Left lung (tissue), 10 donors: ENCODE data around the gene DYRK2. TPM values are rescaled to one million over a fixed set of nuclear protein-coding genes. Genes with fewer than 3 reads are reported as not detected.

Source experiments
- ATAC-seq: fragments of 200-7000 bp; cut with Tn5 transposase; one replicate; pipeline ENCODE4 v1.9.1; 2020; ENCODE audit warnings: moderate library complexity
- DNase-seq, 4 donors: peaks; one replicate each; pipeline ENCODE4 v3.0.0-alpha.2; 2013 to 2020
- H3K27ac ChIP-seq, 2 donors: fragments of 200-600 bp; sonication (generic) in 1 of 2; one replicate each; pipeline versions ENCODE4 v1.5.0 to v1.8.0; 2020 to 2021
- H3K27me3 ChIP-seq, 2 donors: fragments of 200-600 bp; sonication (generic) in 1 of 2; one replicate each; pipeline versions ENCODE4 v1.5.0 to v1.8.0; 2020 to 2021
- H3K36me3 ChIP-seq, 2 donors: fragments of 200-600 bp; sonication (generic) in 1 of 2; one replicate each; pipeline versions ENCODE4 v1.5.0 to v1.8.0; 2020 to 2021
- H3K4me1 ChIP-seq, 2 donors: fragments of 200-600 bp; one replicate each; pipeline ENCODE4 v1.8.0; 2021
- H3K4me3 ChIP-seq, 2 donors: fragments of 200-600 bp; sonication (generic) in 1 of 2; one replicate each; pipeline versions ENCODE4 v1.5.0 to v1.8.0; 2020 to 2021; ENCODE audit warnings: mild to moderate bottlenecking in 1 of 2
- H3K9me3 ChIP-seq, 2 donors: fragments of 200-600 bp; sonication (generic) in 1 of 2; one replicate each; pipeline versions ENCODE4 v1.5.0 to v1.8.0; 2020 to 2021
- intact Hi-C, 2 donors: fragments of 100-400 bp; cut with DNase I; formaldehyde crosslinking; loops; one replicate each; pipeline versions ENCODE4 v1.11.2 to v1.14.2; 2022
- polyA plus RNA-seq, 6 donors: library from polyadenylated mRNA; unstranded; fragments of 120-200 nt; gene quantifications; one replicate each; pipeline ENCODE4 v1.2.1, GENCODE V29; 2013; ENCODE audit not compliant: insufficient read length in 6 of 6
- total RNA-seq, 2 donors: library from RNA; stranded (reverse); fragmentation: NEBNext Ultra II Directional; extraction: Animal tissue kit (Norgen Biotek cat#: 25700); gene quantifications; one replicate each; pipeline ENCODE4 v1.2.1, GENCODE V29; 2021
- TF ChIP-seq, protein P1 (sequence below), 2 donors: fragments of 200-600 bp; sonication (generic) in 1 of 2; IDR thresholded peaks; one replicate each; pipeline versions ENCODE4 v1.5.0 to v1.8.0; 2021; ENCODE audit warnings: antibody characterized with exemption in 2 of 2
- donor health status: DM: no; HTN: yes; CAD: no.
- donor health status: DM: no; HTN: no; CAD: no.

Gene DYRK2
- total and polyA plus RNA-seq, 8 donors, result 17.4 to 22.8 (median 22.0) TPM

DNA sequence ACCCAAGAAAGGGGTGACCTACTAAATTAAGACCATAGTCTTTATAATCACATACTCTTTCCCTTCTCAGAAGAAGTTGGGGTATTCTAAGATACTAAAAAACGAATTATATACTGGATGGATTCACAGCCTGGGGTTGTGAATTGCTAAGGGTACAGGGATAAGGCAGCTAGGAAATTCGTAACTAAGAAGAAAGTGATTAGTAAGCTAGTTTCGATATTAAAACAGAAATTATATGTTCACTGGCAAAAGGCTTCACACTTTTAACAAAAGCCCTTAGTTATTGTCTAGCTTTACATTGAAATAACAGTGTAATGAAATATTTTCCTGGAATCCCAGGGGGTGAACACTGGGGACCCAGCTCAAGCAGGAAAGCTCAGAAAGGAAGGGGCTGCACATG lies 35.5 kb upstream of the DYRK2 start:
- TF ChIP-seq, protein P1, sequence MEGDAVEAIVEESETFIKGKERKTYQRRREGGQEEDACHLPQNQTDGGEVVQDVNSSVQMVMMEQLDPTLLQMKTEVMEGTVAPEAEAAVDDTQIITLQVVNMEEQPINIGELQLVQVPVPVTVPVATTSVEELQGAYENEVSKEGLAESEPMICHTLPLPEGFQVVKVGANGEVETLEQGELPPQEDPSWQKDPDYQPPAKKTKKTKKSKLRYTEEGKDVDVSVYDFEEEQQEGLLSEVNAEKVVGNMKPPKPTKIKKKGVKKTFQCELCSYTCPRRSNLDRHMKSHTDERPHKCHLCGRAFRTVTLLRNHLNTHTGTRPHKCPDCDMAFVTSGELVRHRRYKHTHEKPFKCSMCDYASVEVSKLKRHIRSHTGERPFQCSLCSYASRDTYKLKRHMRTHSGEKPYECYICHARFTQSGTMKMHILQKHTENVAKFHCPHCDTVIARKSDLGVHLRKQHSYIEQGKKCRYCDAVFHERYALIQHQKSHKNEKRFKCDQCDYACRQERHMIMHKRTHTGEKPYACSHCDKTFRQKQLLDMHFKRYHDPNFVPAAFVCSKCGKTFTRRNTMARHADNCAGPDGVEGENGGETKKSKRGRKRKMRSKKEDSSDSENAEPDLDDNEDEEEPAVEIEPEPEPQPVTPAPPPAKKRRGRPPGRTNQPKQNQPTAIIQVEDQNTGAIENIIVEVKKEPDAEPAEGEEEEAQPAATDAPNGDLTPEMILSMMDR (IDR thresholded peaks at IDR 0.05), result no peak
- intact Hi-C loops, result no loop called here
- H3K4me3 ChIP-seq, result no peak overlapping the region
- H3K36me3 ChIP-seq, result no peaks in the 10 kb centered on the region
- no peak for ATAC-seq
- H3K27ac ChIP-seq, result no peak overlapping the region
- H3K27me3 ChIP-seq, result no peaks in the 10 kb centered on the region
- H3K9me3 ChIP-seq, result no peaks in the 10 kb centered on the region
- no peak for DNase-seq
- no peaks in the 10 kb centered on the region for H3K4me1 ChIP-seq

GRCh38 chr12:67617629-67618028 lies 30.9 kb upstream of the DYRK2 start:
- intact Hi-C loops, result no loop called here
- no peak for DNase-seq
- Histone ChIP-seq H3K4me3 (no peak overlapping the region), H3K36me3 (no peaks in the 10 kb centered on the region), H3K9me3 (no peaks in the 10 kb centered on the region), H3K27me3 (no peaks in the 10 kb centered on the region), H3K27ac (no peak overlapping the region), H3K4me1 (no peaks in the 10 kb centered on the region)
- no peak for ATAC-seq
- TF ChIP-seq, protein P1 (IDR thresholded peaks at IDR 0.05), result no peak

DNA sequence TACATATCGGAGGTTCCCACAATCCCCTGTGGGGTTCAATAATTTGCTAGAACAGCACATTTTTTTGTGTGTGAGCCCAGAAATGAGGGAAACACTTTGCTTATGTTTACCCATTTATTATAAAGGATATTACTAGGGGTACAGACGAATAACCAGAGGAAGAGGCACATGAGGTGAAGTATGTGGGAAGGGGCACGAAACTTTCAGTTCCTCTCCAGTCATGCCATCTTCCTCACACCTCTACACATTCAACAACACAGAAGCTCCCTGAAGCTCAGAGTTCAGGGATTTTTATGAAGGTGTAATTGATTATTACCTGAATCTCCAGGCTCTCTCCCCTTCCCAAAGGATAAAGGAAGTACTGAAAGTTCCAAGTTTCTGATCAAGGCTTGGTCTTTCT lies 30.2 kb upstream of the DYRK2 start:
- ATAC-seq, result no peak
- no peak for DNase-seq
- H3K36me3 ChIP-seq, result no peaks in the 10 kb centered on the region
- H3K27ac ChIP-seq, result no peak overlapping the region
- no peak overlapping the region for H3K4me3 ChIP-seq
- H3K27me3 ChIP-seq, result no peaks in the 10 kb centered on the region
- H3K9me3 ChIP-seq, result no peaks in the 10 kb centered on the region
- intact Hi-C loops, result no loop called here
- H3K4me1 ChIP-seq, result no peaks in the 10 kb centered on the region
- TF ChIP-seq, protein P1 (IDR thresholded peaks at IDR 0.05), result no peak

DNA sequence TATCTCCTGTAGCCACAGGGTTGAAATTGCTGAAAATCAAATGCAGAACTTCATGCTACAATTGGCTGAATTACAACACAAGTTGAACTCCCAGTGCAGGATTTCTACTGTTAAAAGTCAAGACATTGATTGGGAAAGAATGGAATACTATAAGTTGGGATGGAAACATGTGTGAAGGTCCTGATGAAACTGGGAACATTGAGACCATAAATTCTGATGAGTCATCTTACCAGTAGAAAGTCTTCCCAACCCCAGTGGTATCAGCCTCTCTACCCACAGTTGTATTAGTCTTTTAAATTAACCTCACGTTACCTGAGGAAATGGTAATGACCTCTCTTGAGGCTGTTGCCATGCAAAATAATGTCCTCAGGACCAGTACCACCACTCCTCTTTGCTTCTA lies 27.4 kb upstream of the DYRK2 start:
- intact Hi-C loops, result no loop called here
- Histone ChIP-seq H3K4me3 (no peak overlapping the region), H3K9me3 (no peaks in the 10 kb centered on the region), H3K27ac (no peak overlapping the region), H3K36me3 (no peaks in the 10 kb centered on the region), H3K4me1 (no peaks in the 10 kb centered on the region), H3K27me3 (no peaks in the 10 kb centered on the region)
- no peak for ATAC-seq
- no peak for DNase-seq
- TF ChIP-seq, protein P1 (IDR thresholded peaks at IDR 0.05), result no peak

GRCh38 chr12:67621926-67622325 lies 26.6 kb upstream of the DYRK2 start:
- ATAC-seq (no peak), DNase-seq (no peak)
- TF ChIP-seq, protein P1 (IDR thresholded peaks at IDR 0.05), result no peak
- intact Hi-C loops, result no loop called here
- no peaks in the 10 kb centered on the region for H3K9me3 ChIP-seq
- H3K4me3 ChIP-seq, result no peak overlapping the region
- H3K4me1 ChIP-seq, result no peaks in the 10 kb centered on the region
- no peak overlapping the region for H3K27ac ChIP-seq
- H3K36me3 ChIP-seq, result no peaks in the 10 kb centered on the region
- no peaks in the 10 kb centered on the region for H3K27me3 ChIP-seq
